Gastrocnemius medialis (tissue), 4 donors: ENCODE results near the gene HSPB6. TPM values are rescaled to one million over a fixed set of nuclear protein-coding genes. Genes with fewer than 3 reads are reported as not detected.

Experiments used
- ATAC-seq, 2 donors: fragments of 150-250 bp; one replicate each; pipeline ENCODE4 v1.9.1; 2016
- DNase-seq, 2 donors: peaks; one replicate each; pipeline ENCODE4 v3.0.0-alpha.2; 2019
- H3K27ac ChIP-seq, 4 donors: fragments of 200-600 bp; sonication (generic); 1 replicate in 1 of 4; 2 replicates in 3 of 4; pipeline ENCODE4 v1.5.1; 2016 to 2018; ENCODE audit warnings: mild to moderate bottlenecking in 2 of 4, moderate library complexity in 1 of 4
- H3K27me3 ChIP-seq, 3 donors: fragments of 200-600 bp; sonication (generic) in 2 of 3; 1 replicate in 1 of 3; 2 replicates in 2 of 3; pipeline versions ENCODE4 v1.5.1 to v1.6.0; 2016 to 2019; ENCODE audit warnings: mild to moderate bottlenecking in 1 of 3, moderate library complexity in 1 of 3
- H3K36me3 ChIP-seq, 2 donors: fragments of 200-600 bp; sonication (generic) in 1 of 2; one replicate each; pipeline ENCODE4 v1.5.1; 2017 to 2018
- H3K4me1 ChIP-seq, 2 donors: fragments of 200-600 bp; sonication (generic) in 1 of 2; one replicate each; pipeline ENCODE4 v1.5.1; 2016 to 2017; ENCODE audit warnings: mild to moderate bottlenecking in 2 of 2
- H3K4me3 ChIP-seq, 4 donors: fragments of 200-600 bp; sonication (generic) in 3 of 4; 1 replicate in 1 of 4; 2 replicates in 3 of 4; pipeline ENCODE4 v1.5.1; 2016 to 2019; ENCODE audit warnings: mild to moderate bottlenecking in 2 of 4
- H3K9me3 ChIP-seq, 3 donors: fragments of 200-600 bp; sonication (generic) in 2 of 3; 1 replicate in 1 of 3; 2 replicates in 2 of 3; pipeline ENCODE4 v1.5.1; 2016 to 2019
- CTCF ChIP-seq, 5 experiments: fragments of 450-650 bp in 3 of 5; fragments of 200-600 bp in 2 of 5; sonication (generic) in 2 of 5; IDR thresholded peaks in 4 of 5; conservative IDR thresholded peaks in 1 of 5; 1 replicate in 4 of 5; 2 replicates in 1 of 5; pipeline ENCODE4 v1.5.1; 2016 to 2019; ENCODE audit warnings: antibody characterized with exemption in 5 of 5, mild to moderate bottlenecking in 3 of 5, moderate library complexity in 3 of 5
- POLR2A ChIP-seq, 2 donors: fragments of 450-650 bp; IDR thresholded peaks; one replicate each; pipeline ENCODE4 v1.6.1; 2017; ENCODE audit warnings: antibody characterized with exemption in 2 of 2, mild to moderate bottlenecking in 2 of 2, moderate library complexity in 2 of 2
- in situ Hi-C, 4 donors: fragments of 200-750 bp; cut with MboI; loops; one replicate each; pipeline versions ENCODE4 v1.15.0 to v1.8.0; 2017; ENCODE audit warnings: low sequenced_read_pairs in 4 of 4
- intact Hi-C: fragments of 100-400 bp; cut with DNase I; formaldehyde crosslinking; loops from one replicate; pipeline ENCODE4 v1.15.1; 2023; ENCODE audit warnings: low total_unique reads
- total RNA-seq, 4 donors: library from RNA; depleted of rRNA; stranded (reverse); fragments of >200 nt; gene quantifications; one replicate each; pipeline versions ENCODE4 v1.1.0 to v1.2.3, GENCODE V29; 2016

Gene HSPB6
- total RNA-seq, 4 donors from 2014 or later, result 79.8 to 241 (median 139) TPM

GRCh38 chr19:35740108-35740422 lies 16.8 kb downstream of the HSPB6 start:
- DNase-seq (no peak), ATAC-seq (no peak)
- intact Hi-C loops, result loop anchor here (1.0 to 10.0 kb wide), 5 partner anchors 37 to 1337 kb away; partner anchors contain the start of genes FXYD7, OVOL3, POLR2I and TBCB
- Histone ChIP-seq H3K9me3 (no peaks in the 10 kb centered on the region), H3K36me3 (peaks cover 0 to 44% of the 10 kb centered on the region in 2 donors), H3K4me3 (peak overlapping the region; percentile 52 to 88 (median 78)), H3K27ac (peak overlapping the region; percentile 77 to 86 (median 82)), H3K4me1 (peaks cover 20 to 26% of the 10 kb centered on the region in 2 donors), H3K27me3 (no peaks in the 10 kb centered on the region)
- no peak for TF ChIP-seq CTCF (IDR thresholded peaks at IDR 0.05 in 4 of 5, conservative IDR thresholded peaks at IDR 0.05 in 1 of 5)
- no peak for TF ChIP-seq POLR2A (IDR thresholded peaks at IDR 0.05)
- in situ Hi-C loops, result no loop called here

- ATAC-seq, result no peak
- no peak for DNase-seq
- TF ChIP-seq CTCF (IDR thresholded peaks at IDR 0.05 in 4 of 5, conservative IDR thresholded peaks at IDR 0.05 in 1 of 5) (no peak), POLR2A (IDR thresholded peaks at IDR 0.05) (no peak)
- H3K4me1 ChIP-seq, result peaks cover 19 to 24% of the 10 kb centered on the region in 2 donors
- intact Hi-C loops (loop anchor here (1.0 to 10.0 kb wide), 5 partner anchors 37 to 1338 kb away; partner anchors contain the start of genes FXYD7, OVOL3, POLR2I and TBCB), in situ Hi-C loops (no loop called here)
- H3K27ac ChIP-seq, result peak overlapping the region; percentile 77 to 86 (median 82)
- H3K9me3 ChIP-seq, result no peaks in the 10 kb centered on the region
- H3K27me3 ChIP-seq, result no peaks in the 10 kb centered on the region
- H3K4me3 ChIP-seq, result peak overlapping the region; percentile 52 to 88 (median 78)
- peaks cover 0 to 50% of the 10 kb centered on the region in 2 donors for H3K36me3 ChIP-seq
Observed at GRCh38 chr19:35739275-35740107, 17.3 kb downstream of the HSPB6 start.

- ATAC-seq, result no peak
- in situ Hi-C loops, result no loop called here
- Histone ChIP-seq H3K4me1 (peaks cover 13 to 17% of the 10 kb centered on the region in 2 donors), H3K27ac (peak overlapping the region in 2 of 4 donors; percentile 14 to 86), H3K27me3 (no peaks in the 10 kb centered on the region), H3K36me3 (peaks cover 0 to 53% of the 10 kb centered on the region in 2 donors), H3K4me3 (no peak overlapping the region), H3K9me3 (no peaks in the 10 kb centered on the region)
- no peak for TF ChIP-seq CTCF (IDR thresholded peaks at IDR 0.05 in 4 of 5, conservative IDR thresholded peaks at IDR 0.05 in 1 of 5)
- TF ChIP-seq POLR2A (IDR thresholded peaks at IDR 0.05), result no peak
- intact Hi-C loops, result no loop called here
- DNase-seq, result no peak
Observed at GRCh38 chr19:35738887-35739229, 18.0 kb downstream of the HSPB6 start.

GRCh38 chr19:35738021-35738886 lies 18.6 kb downstream of the HSPB6 start:
- no peak overlapping the region for H3K27ac ChIP-seq
- TF ChIP-seq CTCF (IDR thresholded peaks at IDR 0.05 in 4 of 5, conservative IDR thresholded peaks at IDR 0.05 in 1 of 5), result no peak
- no peak for TF ChIP-seq POLR2A (IDR thresholded peaks at IDR 0.05)
- in situ Hi-C loops, result no loop called here
- peaks cover 12 to 16% of the 10 kb centered on the region in 2 donors for H3K4me1 ChIP-seq
- intact Hi-C loops, result no loop called here
- H3K9me3 ChIP-seq, result no peaks in the 10 kb centered on the region
- DNase-seq, result no peak
- H3K4me3 ChIP-seq, result no peak overlapping the region
- peaks cover 0 to 57% of the 10 kb centered on the region in 2 donors for H3K36me3 ChIP-seq
- H3K27me3 ChIP-seq, result no peaks in the 10 kb centered on the region
- no peak for ATAC-seq
